Coronary artery (tissue), 2 donors: Measurements from ENCODE around the gene NCF2.
"Not testable (repeated sequence)": the region's sequence is repeated elsewhere in the genome, so short reads cannot be mapped to it uniquely, and the experiment has no call there.

Experiments used
- DNase-seq: peaks from one replicate; pipeline ENCODE4 v3.0.0-alpha.2; 2017; ENCODE audit warnings: low spot score
- H3K27ac ChIP-seq, 2 donors: fragments of 200-600 bp; sonication (generic); one replicate each; pipeline ENCODE4 v1.5.1; 2016 to 2019
- H3K4me3 ChIP-seq: fragments of 200-600 bp; sonication (generic); 2 replicates; pipeline ENCODE4 v1.5.1; 2016; ENCODE audit warnings: mild to moderate bottlenecking, moderate library complexity
- CTCF ChIP-seq: fragments of 200-600 bp; sonication (generic); IDR thresholded peaks from one replicate; pipeline ENCODE4 v1.5.1; 2019; ENCODE audit warnings: antibody characterized with exemption

NCF2 gene

GRCh38 chr1:183622884-183623785, 32.9 kb upstream of the NCF2 start:
- no peak overlapping the region for H3K4me3 ChIP-seq
- H3K27ac ChIP-seq, result peak overlapping the region; percentile 60 to 72
- DNase-seq, result no peak
- TF ChIP-seq CTCF, result peak; percentile 55

- Histone ChIP-seq H3K4me3 (no peak overlapping the region), H3K27ac (no peak overlapping the region)
- TF ChIP-seq CTCF, result no peak
- no peak for DNase-seq
Measured at GRCh38 chr1:183622013-183622412, 31.8 kb upstream of the NCF2 start.

- TF ChIP-seq CTCF, result no peak
Measured at GRCh38 chr1:183620311-183620710, 30.1 kb upstream of the NCF2 start.

GRCh38 chr1:183619781-183620180, 29.5 kb upstream of the NCF2 start:
- H3K27ac ChIP-seq, result peak overlapping the region in 1 of 2 donors; percentile 24
- DNase-seq, result no peak
- no peak overlapping the region for H3K4me3 ChIP-seq
- no peak for TF ChIP-seq CTCF

More at GRCh38 chr1:183620311-183620710, 30.1 kb upstream of the NCF2 start:
- no peak for DNase-seq
- Histone ChIP-seq H3K4me3 (no peak overlapping the region), H3K27ac (peak overlapping the region in 1 of 2 donors; percentile 24)

- DNase-seq, H3K4me3 ChIP-seq: not testable (repeated sequence)
- H3K27ac ChIP-seq, result peak overlapping the region in 1 of 2 donors; percentile 4
Measured at GRCh38 chr1:183618202-183618601, 27.9 kb upstream of the NCF2 start.

- not testable (repeated sequence) for H3K4me3 ChIP-seq, DNase-seq, H3K27ac ChIP-seq
Measured at GRCh38 chr1:183612975-183613374, 22.7 kb upstream of the NCF2 start.

GRCh38 chr1:183612407-183612806, 22.1 kb upstream of the NCF2 start:
- no peak for TF ChIP-seq CTCF
- no peak for DNase-seq

GRCh38 chr1:183611021-183611420, 20.8 kb upstream of the NCF2 start:
- Histone ChIP-seq H3K27ac (no peak overlapping the region), H3K4me3 (no peak overlapping the region)
- no peak for TF ChIP-seq CTCF
- no peak for DNase-seq

More at GRCh38 chr1:183612407-183612806, 22.1 kb upstream of the NCF2 start:
- Histone ChIP-seq H3K27ac (no peak overlapping the region), H3K4me3 (no peak overlapping the region)
